Liver (tissue), 9 donors: Measurements from ENCODE around the gene TPSG1. TPM values are rescaled to one million over a fixed set of nuclear protein-coding genes. Genes with fewer than 3 reads are reported as not detected.

Experiments
- DNase-seq: peaks from one replicate; pipeline ENCODE4 v3.0.0-alpha.2; 2017; ENCODE audit warnings: low spot score
- H3K27ac ChIP-seq, 2 donors: one replicate each; pipeline ENCODE4 v1.7.0; 2013; ENCODE audit warnings: inconsistent platforms in 2 of 2, low read length in 2 of 2, control low read depth in 1 of 2, low read depth in 1 of 2, mild to moderate bottlenecking in 1 of 2
- H3K27me3 ChIP-seq, 4 donors: one replicate each; pipeline versions ENCODE4 v1.6.1 to v1.7.0; 2013; ENCODE audit warnings: low read length in 3 of 4, inconsistent platforms in 1 of 4, mild to moderate bottlenecking in 1 of 4, moderate library complexity in 1 of 4; ENCODE audit not compliant: control insufficient read depth in 4 of 4, insufficient read depth in 4 of 4
- H3K36me3 ChIP-seq, 4 donors: one replicate each; pipeline versions ENCODE4 v1.6.1 to v1.7.0; 2013; ENCODE audit warnings: low read length in 3 of 4, mild to moderate bottlenecking in 3 of 4, low read depth in 1 of 4, moderate library complexity in 1 of 4; ENCODE audit not compliant: control insufficient read depth in 4 of 4, insufficient read depth in 3 of 4
- H3K4me1 ChIP-seq, 4 donors: one replicate each; pipeline versions ENCODE4 v1.6.1 to v1.7.0; 2013; ENCODE audit warnings: low read length in 3 of 4, mild to moderate bottlenecking in 3 of 4, moderate library complexity in 1 of 4; ENCODE audit not compliant: control insufficient read depth in 4 of 4, insufficient read depth in 4 of 4
- H3K4me3 ChIP-seq, 3 donors: one replicate each; pipeline versions ENCODE4 v1.6.1 to v1.7.0; 2013; ENCODE audit warnings: low read length in 3 of 3, control low read depth in 1 of 3, low read depth in 1 of 3, mild to moderate bottlenecking in 1 of 3
- H3K9ac ChIP-seq, 2 donors: one replicate each; pipeline ENCODE4 v1.7.0; 2013; ENCODE audit warnings: low read length in 2 of 2, mild to moderate bottlenecking in 2 of 2, moderate library complexity in 2 of 2, control low read depth in 1 of 2, low read depth in 1 of 2
- H3K9me3 ChIP-seq, 4 donors: one replicate each; pipeline versions ENCODE4 v1.6.1 to v1.7.0; 2013; ENCODE audit warnings: low read length in 3 of 4; ENCODE audit not compliant: control insufficient read depth in 4 of 4
- CTCF ChIP-seq: fragments of 150-350 bp; IDR thresholded peaks from 2 replicates; pipeline ENCODE4 v1.5.1; 2017; ENCODE audit warnings: improper control_type of control experiment, low read depth, low read length; ENCODE audit not compliant: missing input control
- EGR1 ChIP-seq, 2 donors: IDR thresholded peaks; 2 replicates each; pipeline ENCODE4 v1.6.1; 2016 to 2018; ENCODE audit warnings: antibody characterized with exemption in 2 of 2, low read depth in 2 of 2
- FOXA1 ChIP-seq: IDR thresholded peaks from 2 replicates; pipeline ENCODE4 v1.6.1; 2016; ENCODE audit warnings: antibody characterized with exemption
- FOXA2 ChIP-seq: IDR thresholded peaks from 2 replicates; pipeline ENCODE4 v1.6.1; 2016; ENCODE audit warnings: antibody characterized with exemption
- GABPA ChIP-seq, 2 donors: IDR thresholded peaks in 1 of 2; conservative IDR thresholded peaks in 1 of 2; 2 replicates each; pipeline ENCODE4 v1.6.1; 2016; ENCODE audit warnings: antibody characterized with exemption in 2 of 2, mild to moderate bottlenecking in 1 of 2, moderate library complexity in 1 of 2
- HNF4G ChIP-seq: IDR thresholded peaks from 2 replicates; pipeline ENCODE4 v1.6.1; 2016; ENCODE audit warnings: antibody characterized with exemption
- NR2F2 ChIP-seq: IDR thresholded peaks from 2 replicates; pipeline ENCODE4 v1.6.1; 2016; ENCODE audit warnings: antibody characterized with exemption
- RAD21 ChIP-seq, 2 donors: IDR thresholded peaks; 2 replicates each; pipeline ENCODE4 v1.6.1; 2016; ENCODE audit warnings: antibody characterized with exemption in 2 of 2, mild to moderate bottlenecking in 2 of 2
- SP1 ChIP-seq: IDR thresholded peaks from 2 replicates; pipeline ENCODE4 v1.6.1; 2018; ENCODE audit warnings: antibody characterized with exemption, mild to moderate bottlenecking
- YY1 ChIP-seq: IDR thresholded peaks from 2 replicates; pipeline ENCODE4 v1.6.1; 2016; ENCODE audit warnings: antibody characterized with exemption, mild to moderate bottlenecking
- WGBS: extraction: QIAGEN DNeasy Blood & Tissue Kit; methylation state at CpG from one replicate; pipeline ENCODE4 v1.1.7; 2013; 5-methylcytosine and 5-hydroxymethylcytosine counted together
- polyA plus RNA-seq, 2 donors: library from polyadenylated mRNA; stranded (reverse) in 1 of 2; unstranded in 1 of 2; fragments of 200-250 nt in 1 of 2; fragments of >200 nt in 1 of 2; fragmentation: Nextera tagmentation in 1 of 2; extraction: Ambion mirVana in 1 of 2; gene quantifications; one replicate each; pipeline versions ENCODE4 v1.2.1 to v1.2.3, GENCODE V29; 2013 to 2015
- total RNA-seq, 2 donors: library from RNA; depleted of rRNA; stranded (reverse); fragments of >200 nt; gene quantifications; one replicate each; pipeline ENCODE4 v1.2.3, GENCODE V29; 2014
- TF ChIP-seq, protein P1 (sequence below): IDR thresholded peaks from 2 replicates; pipeline ENCODE4 v1.6.1; 2016; ENCODE audit warnings: antibody characterized with exemption
- TF ChIP-seq, protein P2 (sequence below): IDR thresholded peaks from 2 replicates; pipeline ENCODE4 v1.6.1; 2016; ENCODE audit warnings: antibody characterized with exemption
- donor health status: healthy.
- donor health status: healthy.
- donor health status: healthy.
- donor health status: healthy.
- donor health status: healthy.

Gene TPSG1
- total and polyA plus RNA-seq, 4 donors: 0.55 TPM; not detected in 3

DNA sequence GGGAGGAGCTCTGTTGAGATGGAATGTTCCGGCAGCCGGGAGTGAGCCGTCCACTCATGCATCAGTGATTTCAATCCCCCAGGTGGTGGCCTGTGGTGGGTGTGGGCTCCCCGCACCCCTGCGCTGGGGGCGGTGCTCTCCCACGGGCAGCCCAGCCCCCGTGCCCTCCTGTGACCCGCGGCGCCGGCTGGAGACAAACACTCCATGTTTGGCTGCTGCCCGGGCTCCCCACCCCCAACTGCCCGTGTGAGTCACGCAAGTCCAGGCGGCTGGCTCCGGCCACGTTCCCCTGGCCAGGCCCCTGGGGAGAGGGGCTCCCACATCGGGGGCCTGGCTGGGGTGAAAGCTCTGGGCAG is 42.8 kb downstream of the TPSG1 start (continued):
- TF ChIP-seq EGR1 (IDR thresholded peaks at IDR 0.05; ENCODE audit: low read depth in 2 of 2) (no peak), GABPA (IDR thresholded peaks at IDR 0.05 in 1 of 2, conservative IDR thresholded peaks at IDR 0.05 in 1 of 2) (no peak), SP1 (peak; percentile 38)
- TF ChIP-seq, protein P1, sequence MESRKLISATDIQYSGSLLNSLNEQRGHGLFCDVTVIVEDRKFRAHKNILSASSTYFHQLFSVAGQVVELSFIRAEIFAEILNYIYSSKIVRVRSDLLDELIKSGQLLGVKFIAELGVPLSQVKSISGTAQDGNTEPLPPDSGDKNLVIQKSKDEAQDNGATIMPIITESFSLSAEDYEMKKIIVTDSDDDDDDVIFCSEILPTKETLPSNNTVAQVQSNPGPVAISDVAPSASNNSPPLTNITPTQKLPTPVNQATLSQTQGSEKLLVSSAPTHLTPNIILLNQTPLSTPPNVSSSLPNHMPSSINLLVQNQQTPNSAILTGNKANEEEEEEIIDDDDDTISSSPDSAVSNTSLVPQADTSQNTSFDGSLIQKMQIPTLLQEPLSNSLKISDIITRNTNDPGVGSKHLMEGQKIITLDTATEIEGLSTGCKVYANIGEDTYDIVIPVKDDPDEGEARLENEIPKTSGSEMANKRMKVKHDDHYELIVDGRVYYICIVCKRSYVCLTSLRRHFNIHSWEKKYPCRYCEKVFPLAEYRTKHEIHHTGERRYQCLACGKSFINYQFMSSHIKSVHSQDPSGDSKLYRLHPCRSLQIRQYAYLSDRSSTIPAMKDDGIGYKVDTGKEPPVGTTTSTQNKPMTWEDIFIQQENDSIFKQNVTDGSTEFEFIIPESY: no peak

GRCh38 chr16:1181404-1182315 is 43.4 kb downstream of the TPSG1 start:
- DNase-seq: no peak
- peak overlapping the region in 1 of 3 donors; percentile 16 for H3K4me3 ChIP-seq
- peak overlapping the region; percentile 72 to 89 for H3K27ac ChIP-seq
- WGBS: 41% methylated on average over 39 of the region's 39 CpGs
- H3K27me3 ChIP-seq: no peaks in the 10 kb centered on the region
- peaks cover 23 to 52% (median 36%) of the 10 kb centered on the region in 4 donors for H3K4me1 ChIP-seq
- TF ChIP-seq, protein P1: no peak
- TF ChIP-seq CTCF: peak; percentile 6
- no peak for TF ChIP-seq HNF4G
- no peak overlapping the region for H3K9ac ChIP-seq
- H3K36me3 ChIP-seq: peaks cover 0 to 2% (median 0%) of the 10 kb centered on the region in 4 donors
- H3K9me3 ChIP-seq: no peaks in the 10 kb centered on the region

- no peaks in the 10 kb centered on the region for H3K9me3 ChIP-seq
- no peak overlapping the region for H3K4me3 ChIP-seq
- H3K9ac ChIP-seq: no peak overlapping the region
- H3K4me1 ChIP-seq: peaks cover 23 to 52% (median 38%) of the 10 kb centered on the region in 4 donors
- no peaks in the 10 kb centered on the region for H3K27me3 ChIP-seq
- H3K36me3 ChIP-seq: no peaks in the 10 kb centered on the region
- no peak for DNase-seq
- peak overlapping the region in 1 of 2 donors; percentile 19 for H3K27ac ChIP-seq
- WGBS: 49% methylated on average over 38 of the region's 38 CpGs
- TF ChIP-seq, protein P1: no peak
- TF ChIP-seq, protein P2, sequence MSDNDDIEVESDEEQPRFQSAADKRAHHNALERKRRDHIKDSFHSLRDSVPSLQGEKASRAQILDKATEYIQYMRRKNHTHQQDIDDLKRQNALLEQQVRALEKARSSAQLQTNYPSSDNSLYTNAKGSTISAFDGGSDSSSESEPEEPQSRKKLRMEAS: no peak
- TF ChIP-seq HNF4G: no peak
- TF ChIP-seq RAD21 (IDR thresholded peaks at IDR 0.05): no peak
- no peak for TF ChIP-seq CTCF
- no peak for TF ChIP-seq YY1
- no peak for TF ChIP-seq FOXA2
- no peak for TF ChIP-seq FOXA1
- TF ChIP-seq NR2F2: no peak
These were observed 44.3 kb downstream of the TPSG1 start for GRCh38 chr16:1180549-1181403.
